HUES64 (cell line): ENCODE results near the gene SH3PXD2A.

Experiments
- H3K27ac ChIP-seq: 2 replicates; pipeline ENCODE4 v1.7.0; 2013; ENCODE audit warnings: low read depth, low read length, inconsistent platforms
- H3K27me3 ChIP-seq: 2 replicates; pipeline ENCODE4 v1.6.1; 2013; ENCODE audit warnings: mild to moderate bottlenecking, low read length; ENCODE audit not compliant: insufficient read depth
- H3K36me3 ChIP-seq: 2 replicates; pipeline ENCODE4 v1.6.1; 2013; ENCODE audit warnings: mild to moderate bottlenecking, low read length; ENCODE audit not compliant: insufficient read depth
- H3K4me1 ChIP-seq: 2 replicates; pipeline ENCODE4 v1.6.1; 2013; ENCODE audit warnings: mild to moderate bottlenecking, low read length, moderate library complexity; ENCODE audit not compliant: insufficient read depth
- H3K4me3 ChIP-seq: 2 replicates; pipeline ENCODE4 v1.5.1; 2013; ENCODE audit warnings: mild to moderate bottlenecking, low read length, moderate library complexity
- H3K9ac ChIP-seq: 2 replicates; pipeline ENCODE4 v1.6.1; 2013; ENCODE audit warnings: mild to moderate bottlenecking, low read depth, low read length
- H3K9me3 ChIP-seq: 2 replicates; pipeline ENCODE4 v1.6.1; 2013; ENCODE audit warnings: low read depth, low read length; ENCODE audit not compliant: insufficient read depth
- WGBS: fragments of 150-250, 120-280 bp; methylation state at CpG from one replicate; pipeline ENCODE4 v1.1.7; 2013; ENCODE audit warnings: missing lambda C conversion rate; 5-methylcytosine and 5-hydroxymethylcytosine counted together

The SH3PXD2A gene

DNA sequence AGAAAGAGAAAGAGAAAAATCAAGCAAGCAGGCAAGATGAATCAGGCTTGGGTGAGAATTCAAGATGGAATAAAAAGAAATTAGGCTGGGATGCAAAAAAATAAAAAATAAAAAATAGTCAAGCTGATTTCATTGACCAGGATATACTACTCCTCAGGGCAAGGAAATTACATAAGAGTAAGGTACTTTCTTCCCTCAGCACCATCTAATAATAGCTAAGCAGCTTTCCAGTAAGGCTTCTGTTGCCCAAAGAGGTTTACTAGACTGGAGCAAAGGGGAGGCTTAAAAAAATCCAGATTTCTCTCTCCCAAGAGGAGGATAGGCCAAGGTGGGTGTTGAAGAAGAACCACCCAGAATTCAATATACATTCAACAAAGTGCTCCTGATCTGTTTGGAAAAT, 268.3 kb downstream of the SH3PXD2A start:
- Histone ChIP-seq H3K4me3 (no peak overlapping the region), H3K9ac (no peak overlapping the region), H3K36me3 (no peaks in the 10 kb centered on the region), H3K9me3 (no peaks in the 10 kb centered on the region), H3K4me1 (no peaks in the 10 kb centered on the region), H3K27me3 (peaks cover 6% of the 10 kb centered on the region; the same call in 1 of the 2 replicates), H3K27ac (no peak overlapping the region)

DNA sequence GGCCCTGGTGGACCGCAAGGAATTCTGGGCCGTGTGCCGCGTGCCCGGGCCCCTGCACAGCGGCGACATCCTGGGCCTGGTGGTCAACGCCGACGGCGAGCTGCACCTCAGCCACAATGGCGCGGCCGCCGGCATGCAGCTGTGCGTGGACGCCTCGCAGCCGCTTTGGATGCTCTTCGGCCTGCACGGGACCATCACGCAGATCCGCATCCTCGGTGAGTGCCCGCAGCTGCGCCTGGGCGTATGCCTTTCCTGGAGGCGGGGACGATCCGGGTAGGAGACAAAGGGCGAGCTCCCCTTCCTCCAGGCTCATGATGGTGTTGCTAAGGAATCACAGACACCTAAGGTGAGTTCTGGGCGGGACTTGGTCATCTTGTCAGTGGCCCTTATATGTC, 270.4 kb downstream of the SH3PXD2A start:
- Histone ChIP-seq H3K9ac (no peak overlapping the region), H3K4me3 (no peak overlapping the region), H3K9me3 (no peaks in the 10 kb centered on the region), H3K27ac (no peak overlapping the region), H3K36me3 (no peaks in the 10 kb centered on the region), H3K4me1 (no peaks in the 10 kb centered on the region), H3K27me3 (peaks cover 6% of the 10 kb centered on the region; the same call in 1 of the 2 replicates)
- WGBS: 96% methylated on average over 32 of the region's 32 CpGs

DNA sequence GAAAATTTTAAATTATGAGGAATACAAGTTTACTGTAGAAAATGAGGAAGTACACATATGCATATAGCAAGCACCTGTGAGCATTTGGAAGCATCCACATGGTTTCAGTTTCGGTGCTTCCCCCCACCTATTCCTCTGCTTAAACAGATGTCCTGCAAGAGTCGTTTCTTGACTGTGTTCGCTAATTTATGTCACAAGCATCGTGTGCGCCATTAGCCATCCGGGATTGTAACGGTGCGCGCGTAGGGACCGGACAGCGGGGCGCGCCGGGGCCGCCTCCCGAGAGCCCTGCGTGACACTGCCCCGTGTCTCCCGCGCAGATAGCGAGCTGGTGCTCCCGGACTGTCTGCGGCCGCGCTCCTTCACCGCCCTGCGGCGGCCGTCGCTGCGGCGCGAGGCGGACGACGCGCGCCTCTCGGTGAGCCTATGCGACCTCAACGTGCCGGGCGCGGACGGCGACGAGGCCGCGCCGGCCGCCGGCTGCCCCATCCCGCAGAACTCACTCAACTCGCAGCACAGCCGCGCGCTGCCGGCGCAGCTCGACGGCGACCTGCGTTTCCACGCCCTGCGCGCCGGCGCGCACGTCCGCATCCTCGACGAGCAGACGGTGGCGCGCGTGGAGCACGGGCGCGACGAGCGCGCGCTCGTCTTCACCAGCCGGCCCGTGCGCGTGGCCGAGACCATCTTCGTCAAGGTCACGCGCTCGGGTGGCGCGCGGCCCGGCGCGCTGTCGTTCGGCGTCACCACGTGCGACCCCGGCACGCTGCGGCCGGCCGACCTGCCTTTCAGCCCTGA, 271.0 kb downstream of the SH3PXD2A start:
- H3K4me1 ChIP-seq: no peaks in the 10 kb centered on the region
- WGBS: 95% methylated on average over 111 of the region's 111 CpGs
- no peak overlapping the region for H3K27ac ChIP-seq
- no peaks in the 10 kb centered on the region for H3K36me3 ChIP-seq
- no peak overlapping the region for H3K4me3 ChIP-seq
- H3K9me3 ChIP-seq: no peaks in the 10 kb centered on the region
- peaks cover 6% of the 10 kb centered on the region; the same call in 1 of the 2 replicates for H3K27me3 ChIP-seq
- no peak overlapping the region for H3K9ac ChIP-seq

DNA sequence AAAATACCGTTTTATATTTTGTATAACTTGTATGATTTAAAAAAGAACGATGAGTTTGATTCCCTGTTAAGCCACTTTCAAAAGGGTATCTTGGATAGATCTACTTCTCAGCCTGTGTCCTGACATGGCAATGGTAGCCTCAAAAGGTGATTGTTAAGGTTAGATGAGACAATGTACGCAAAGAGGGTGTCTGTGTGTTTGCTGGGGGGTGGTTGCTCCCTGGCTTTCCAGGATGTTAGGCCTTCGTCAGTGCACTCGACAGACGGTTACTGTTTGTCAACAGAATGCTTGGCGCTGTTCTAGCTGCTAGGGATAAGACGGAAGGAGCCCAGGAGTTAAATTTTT, 271.5 kb downstream of the SH3PXD2A start:
- Histone ChIP-seq H3K9me3 (no peaks in the 10 kb centered on the region), H3K4me1 (no peaks in the 10 kb centered on the region), H3K4me3 (no peak overlapping the region), H3K27ac (no peak overlapping the region), H3K9ac (no peak overlapping the region), H3K27me3 (peaks cover 6% of the 10 kb centered on the region; the same call in 1 of the 2 replicates), H3K36me3 (no peaks in the 10 kb centered on the region)
- 92% methylated on average over 8 of the region's 8 CpGs for WGBS

DNA sequence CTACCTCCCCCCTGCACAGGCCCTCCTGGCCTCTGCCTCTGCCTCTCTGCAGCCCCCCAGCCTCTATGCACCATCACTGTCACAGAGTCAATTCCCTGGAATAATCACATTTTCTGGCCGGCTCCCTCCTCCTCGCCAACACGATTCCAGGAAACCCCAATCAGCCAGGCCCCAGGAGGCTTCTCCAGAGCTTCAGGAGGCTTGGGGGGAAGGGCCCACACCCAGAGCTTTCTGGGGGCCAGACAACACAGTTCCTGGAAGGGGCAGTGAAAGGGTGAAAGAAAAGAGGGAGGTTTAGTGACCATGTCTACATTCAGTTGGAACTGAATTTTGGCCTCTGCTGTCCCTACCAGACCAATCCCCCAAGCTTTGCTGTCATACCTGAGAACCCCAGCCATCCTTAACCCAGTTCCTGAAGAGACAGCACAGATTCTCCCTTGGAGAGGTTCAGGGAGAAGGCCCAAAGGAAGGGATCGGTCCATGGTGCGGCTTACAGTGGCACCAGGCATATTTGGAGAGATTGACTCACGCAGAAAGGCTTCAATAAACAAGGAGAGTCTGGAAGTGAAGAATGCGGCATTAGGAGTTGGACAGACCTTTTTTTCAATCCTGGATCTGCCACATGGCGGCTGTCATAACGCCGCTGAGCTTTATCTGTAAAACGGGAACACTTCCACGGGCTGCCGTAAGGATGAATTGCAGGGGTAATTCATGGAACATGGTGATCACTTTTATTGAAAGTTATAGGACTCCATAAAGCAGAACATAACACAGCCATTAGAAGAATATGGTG, 272.8 kb downstream of the SH3PXD2A start:
- no peaks in the 10 kb centered on the region for H3K36me3 ChIP-seq
- WGBS: 91% methylated on average over 13 of the region's 13 CpGs
- H3K4me3 ChIP-seq: no peak overlapping the region
- H3K9ac ChIP-seq: no peak overlapping the region
- H3K27me3 ChIP-seq: peaks cover 6% of the 10 kb centered on the region; the same call in 1 of the 2 replicates
- no peaks in the 10 kb centered on the region for H3K9me3 ChIP-seq
- H3K27ac ChIP-seq: no peak overlapping the region
- H3K4me1 ChIP-seq: no peaks in the 10 kb centered on the region

DNA sequence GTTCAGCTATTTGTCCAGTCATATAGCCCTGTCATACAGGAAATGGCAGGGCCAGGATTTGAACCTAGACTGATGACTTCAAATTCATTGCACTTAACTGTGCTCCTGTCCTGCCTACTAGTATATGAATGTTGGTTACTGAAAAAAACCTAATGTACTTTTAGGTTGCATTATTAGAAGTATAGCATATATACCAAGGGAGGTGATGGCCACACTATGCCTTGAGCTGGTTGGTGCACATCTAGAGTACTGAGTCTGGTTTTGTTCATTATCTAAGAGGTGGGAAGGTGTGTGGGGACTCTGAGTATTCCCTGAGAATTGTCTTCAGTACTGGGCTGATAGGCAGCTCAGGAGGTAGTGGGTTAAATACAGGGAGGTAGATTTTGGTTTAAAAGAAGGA, 273.9 kb downstream of the SH3PXD2A start:
- H3K9ac ChIP-seq: no peak overlapping the region

DNA sequence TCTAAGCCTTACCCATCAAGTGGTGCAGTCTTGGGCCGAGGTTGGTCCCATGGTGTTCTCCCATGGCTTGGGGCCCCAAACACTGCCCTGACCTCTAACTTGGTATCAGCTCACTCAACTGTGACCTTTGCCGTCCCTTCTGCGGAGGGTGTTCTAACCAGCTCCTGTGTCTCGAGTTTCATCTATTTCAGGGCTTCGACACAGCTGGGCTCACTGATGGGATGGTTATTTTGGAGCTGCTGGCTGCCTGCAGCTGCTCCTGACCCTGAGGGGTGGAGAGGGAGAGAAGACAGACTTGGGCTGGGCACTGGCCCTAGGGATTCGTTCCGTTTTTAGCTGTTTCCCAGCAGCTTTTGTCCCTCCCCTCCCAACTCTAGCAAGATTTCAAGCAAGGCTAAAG, 274.9 kb downstream of the SH3PXD2A start:
- Histone ChIP-seq H3K27ac (no peak overlapping the region), H3K9ac (no peak overlapping the region), H3K27me3 (peaks cover 6% of the 10 kb centered on the region; the same call in 1 of the 2 replicates), H3K36me3 (no peaks in the 10 kb centered on the region), H3K4me3 (no peak overlapping the region), H3K9me3 (no peaks in the 10 kb centered on the region), H3K4me1 (no peaks in the 10 kb centered on the region)
- WGBS: 81% methylated on average over 7 of the region's 7 CpGs

More for the DNA sequence above, 273.9 kb downstream of the SH3PXD2A start:
- Histone ChIP-seq H3K27me3 (peaks cover 6% of the 10 kb centered on the region; the same call in 1 of the 2 replicates), H3K27ac (no peak overlapping the region), H3K4me3 (no peak overlapping the region), H3K36me3 (no peaks in the 10 kb centered on the region), H3K4me1 (no peaks in the 10 kb centered on the region), H3K9me3 (no peaks in the 10 kb centered on the region)

DNA sequence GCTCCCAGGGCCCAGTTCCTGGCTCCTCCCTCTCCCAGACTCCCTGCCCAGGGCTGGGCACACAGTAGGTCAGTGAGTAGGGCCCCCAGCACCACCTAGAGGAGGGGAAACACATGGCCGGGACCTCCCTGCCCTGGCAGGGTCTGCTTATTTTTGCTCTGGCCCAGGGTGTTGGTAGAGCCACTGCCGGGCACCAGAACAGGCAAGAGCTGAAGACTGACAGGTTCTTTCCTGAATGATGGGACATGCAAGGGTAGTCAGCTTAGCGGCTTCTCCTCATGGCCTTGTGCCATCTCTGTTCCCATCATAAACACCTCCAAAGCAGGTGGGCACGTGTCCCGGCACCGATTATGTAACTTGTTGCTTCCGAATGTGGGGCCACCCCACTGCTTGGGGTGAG, 275.4 kb downstream of the SH3PXD2A start:
- no peak overlapping the region for H3K27ac ChIP-seq
- no peaks in the 10 kb centered on the region for H3K9me3 ChIP-seq
- WGBS: 87% methylated on average over 7 of the region's 7 CpGs
- no peaks in the 10 kb centered on the region for H3K4me1 ChIP-seq
- H3K27me3 ChIP-seq: peaks cover 6% of the 10 kb centered on the region; the same call in 1 of the 2 replicates
- H3K36me3 ChIP-seq: no peaks in the 10 kb centered on the region
- H3K4me3 ChIP-seq: no peak overlapping the region
- no peak overlapping the region for H3K9ac ChIP-seq

DNA sequence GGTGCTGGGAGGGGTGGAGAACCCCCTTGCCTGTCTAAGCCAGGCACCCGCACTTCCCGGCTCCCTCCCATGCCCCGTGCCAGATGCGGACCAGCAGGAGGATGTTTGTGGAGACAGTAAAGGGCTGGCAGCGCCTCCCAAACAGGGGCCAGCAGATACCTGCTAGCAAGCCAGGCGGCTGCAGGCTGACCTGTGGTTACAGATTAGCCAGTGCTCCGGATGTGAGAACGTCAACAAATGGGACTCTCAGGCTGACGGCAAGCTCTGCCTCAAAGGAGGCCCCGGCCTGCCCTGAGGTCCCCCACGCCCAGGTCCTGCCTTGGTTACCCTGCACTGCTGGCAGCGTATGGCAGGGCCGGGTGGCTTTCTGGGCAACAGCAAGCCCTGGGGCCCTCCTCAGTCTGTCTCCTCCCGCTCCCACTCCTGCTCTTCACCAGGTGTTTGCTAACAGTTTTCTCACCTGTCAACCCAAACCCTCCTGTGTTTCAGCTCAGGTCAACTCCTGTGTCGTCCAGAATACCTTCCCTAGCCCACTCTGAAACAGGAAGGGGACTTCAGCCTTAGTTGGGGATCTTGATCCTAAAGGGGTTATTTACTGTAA, 276.5 kb downstream of the SH3PXD2A start:
- no peak overlapping the region for H3K4me3 ChIP-seq
- no peak overlapping the region for H3K9ac ChIP-seq
- no peaks in the 10 kb centered on the region for H3K36me3 ChIP-seq
- H3K4me1 ChIP-seq: no peaks in the 10 kb centered on the region
- H3K27ac ChIP-seq: no peak overlapping the region
- no peaks in the 10 kb centered on the region for H3K9me3 ChIP-seq
- peaks cover under 1% of the 10 kb centered on the region; the same call in 1 of the 2 replicates for H3K27me3 ChIP-seq
- 89% methylated on average over 15 of the region's 15 CpGs for WGBS

DNA sequence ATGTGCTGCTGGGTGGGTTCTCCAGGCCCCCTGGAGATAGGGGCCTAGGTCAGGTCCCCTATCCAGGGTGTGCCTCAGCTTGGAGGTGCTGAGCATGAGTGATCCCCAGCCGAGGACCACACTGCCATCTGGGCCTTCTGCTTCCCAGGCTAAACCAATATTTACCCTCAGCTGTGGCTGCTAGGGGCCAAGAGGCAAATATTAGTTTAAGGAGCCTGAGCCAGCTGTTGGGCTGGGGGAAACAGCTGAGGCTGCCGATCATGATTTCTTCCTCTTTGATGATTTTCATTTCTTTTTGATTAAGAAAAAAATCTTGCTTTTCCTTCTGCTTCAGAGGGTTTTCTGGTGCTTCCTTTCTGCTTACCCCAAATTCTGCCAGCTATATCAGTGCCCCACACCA, 278.5 kb downstream of the SH3PXD2A start:
- Histone ChIP-seq H3K9me3 (no peaks in the 10 kb centered on the region), H3K9ac (no peak overlapping the region), H3K4me3 (no peak overlapping the region), H3K27me3 (no peaks in the 10 kb centered on the region), H3K27ac (no peak overlapping the region), H3K4me1 (no peaks in the 10 kb centered on the region), H3K36me3 (no peaks in the 10 kb centered on the region)
- 83% methylated on average over 2 of the region's 2 CpGs for WGBS

DNA sequence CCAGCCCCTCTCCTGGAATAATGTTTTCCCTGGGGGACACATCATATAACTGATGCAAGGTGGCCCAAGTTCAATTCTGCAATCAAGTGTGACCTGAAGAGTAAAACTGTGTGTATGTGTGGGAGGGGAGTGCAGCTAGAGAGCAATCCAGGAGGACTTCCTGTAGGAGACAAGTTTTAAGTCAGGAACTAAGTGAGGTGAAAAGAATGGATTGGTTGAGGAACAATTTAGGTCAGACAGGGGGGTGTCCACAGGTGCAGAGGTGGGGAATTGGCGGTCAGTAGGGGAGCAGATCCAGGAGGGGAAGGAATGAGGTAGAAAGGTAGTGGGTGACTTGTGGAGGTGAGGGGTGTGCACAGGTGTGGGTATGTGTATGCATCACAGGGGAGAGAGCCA, 279.3 kb downstream of the SH3PXD2A start:
- Histone ChIP-seq H3K4me1 (no peaks in the 10 kb centered on the region), H3K9ac (no peak overlapping the region), H3K27me3 (no peaks in the 10 kb centered on the region), H3K4me3 (no peak overlapping the region), H3K27ac (no peak overlapping the region), H3K36me3 (no peaks in the 10 kb centered on the region), H3K9me3 (no peaks in the 10 kb centered on the region)
- 91% methylated on average over 1 of the region's 1 CpG for WGBS
